ENCODE measurements around the gene GEMIN5. TPM values are rescaled to one million over a fixed set of nuclear protein-coding genes. Genes with fewer than 3 reads are reported as not detected.

The GEMIN5 gene
- total and polyA plus RNA-seq, 8 donors, result 10.2 to 24.7 (median 22.7) TPM

DNA sequence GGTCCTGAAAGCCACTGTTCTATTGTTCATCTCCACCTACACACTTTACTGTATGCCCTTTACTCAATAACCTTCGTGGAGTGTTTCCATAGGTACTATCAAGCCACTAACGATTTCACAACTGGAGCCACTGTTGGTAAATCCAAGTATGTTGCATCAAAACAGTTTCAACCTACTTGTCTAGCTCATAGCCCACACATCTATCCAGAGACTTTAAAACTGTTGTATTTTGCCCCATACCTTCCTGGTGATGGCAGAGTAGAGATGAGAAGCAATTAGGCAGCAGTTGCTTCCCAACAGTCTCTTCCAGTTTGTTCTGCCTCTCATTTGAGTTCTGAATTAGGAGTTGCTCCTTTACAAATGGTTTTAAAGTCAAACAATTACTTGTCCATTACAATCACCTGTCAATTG lies 88.2 kb downstream of the GEMIN5 start:
- H3K9me3 ChIP-seq, result no peaks in the 10 kb centered on the region
- H3K36me3 ChIP-seq, result no peaks in the 10 kb centered on the region
- no peak for DNase-seq
- H3K4me3 ChIP-seq, result peak overlapping the region; percentile 35
- ATAC-seq, result peak; percentile 71
- no peaks in the 10 kb centered on the region for H3K27me3 ChIP-seq
- peaks cover 5 to 29% of the 10 kb centered on the region in 2 donors for H3K4me1 ChIP-seq
- H3K27ac ChIP-seq, result peak overlapping the region; percentile 39 to 88
- TF ChIP-seq, protein P1, sequence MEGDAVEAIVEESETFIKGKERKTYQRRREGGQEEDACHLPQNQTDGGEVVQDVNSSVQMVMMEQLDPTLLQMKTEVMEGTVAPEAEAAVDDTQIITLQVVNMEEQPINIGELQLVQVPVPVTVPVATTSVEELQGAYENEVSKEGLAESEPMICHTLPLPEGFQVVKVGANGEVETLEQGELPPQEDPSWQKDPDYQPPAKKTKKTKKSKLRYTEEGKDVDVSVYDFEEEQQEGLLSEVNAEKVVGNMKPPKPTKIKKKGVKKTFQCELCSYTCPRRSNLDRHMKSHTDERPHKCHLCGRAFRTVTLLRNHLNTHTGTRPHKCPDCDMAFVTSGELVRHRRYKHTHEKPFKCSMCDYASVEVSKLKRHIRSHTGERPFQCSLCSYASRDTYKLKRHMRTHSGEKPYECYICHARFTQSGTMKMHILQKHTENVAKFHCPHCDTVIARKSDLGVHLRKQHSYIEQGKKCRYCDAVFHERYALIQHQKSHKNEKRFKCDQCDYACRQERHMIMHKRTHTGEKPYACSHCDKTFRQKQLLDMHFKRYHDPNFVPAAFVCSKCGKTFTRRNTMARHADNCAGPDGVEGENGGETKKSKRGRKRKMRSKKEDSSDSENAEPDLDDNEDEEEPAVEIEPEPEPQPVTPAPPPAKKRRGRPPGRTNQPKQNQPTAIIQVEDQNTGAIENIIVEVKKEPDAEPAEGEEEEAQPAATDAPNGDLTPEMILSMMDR (IDR thresholded peaks at IDR 0.05), result no peak
- intact Hi-C loops (cut with DNase I), result no loop called here

DNA sequence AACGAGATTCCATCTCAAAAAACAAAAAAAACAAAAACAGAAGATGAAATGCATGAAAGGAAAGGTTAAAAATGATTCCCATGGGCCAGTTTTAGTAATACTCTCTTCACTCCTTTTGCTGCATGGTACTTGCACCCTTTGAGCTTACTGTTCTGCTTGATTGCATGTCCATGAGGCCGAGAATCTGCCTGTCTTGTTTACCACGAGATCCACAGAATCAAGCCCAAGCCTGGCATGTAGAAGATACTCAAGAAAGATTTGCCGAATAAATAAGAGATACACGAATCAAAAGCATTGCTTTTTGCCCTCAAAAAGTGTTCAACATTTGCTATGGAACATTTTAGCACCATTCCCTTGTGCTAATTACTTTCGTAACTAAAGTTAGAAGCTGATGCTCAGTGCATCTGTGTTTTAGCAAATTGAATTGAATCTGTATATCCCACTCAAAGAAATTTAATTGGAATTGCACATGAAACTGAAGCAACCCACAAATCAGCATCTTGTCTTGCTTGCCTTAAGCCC lies 88.7 kb downstream of the GEMIN5 start:
- TF ChIP-seq, protein P1 (IDR thresholded peaks at IDR 0.05), result no peak
- intact Hi-C loops (cut with DNase I), result no loop called here
- H3K27ac ChIP-seq, result peak overlapping the region; percentile 39 to 88
- ATAC-seq (no peak), DNase-seq (no peak)
- no peaks in the 10 kb centered on the region for H3K36me3 ChIP-seq
- peak overlapping the region in 1 of 2 donors; percentile 35 for H3K4me3 ChIP-seq
- no peaks in the 10 kb centered on the region for H3K9me3 ChIP-seq
- H3K27me3 ChIP-seq, result no peaks in the 10 kb centered on the region
- H3K4me1 ChIP-seq, result peaks cover 5 to 34% of the 10 kb centered on the region in 2 donors

DNA sequence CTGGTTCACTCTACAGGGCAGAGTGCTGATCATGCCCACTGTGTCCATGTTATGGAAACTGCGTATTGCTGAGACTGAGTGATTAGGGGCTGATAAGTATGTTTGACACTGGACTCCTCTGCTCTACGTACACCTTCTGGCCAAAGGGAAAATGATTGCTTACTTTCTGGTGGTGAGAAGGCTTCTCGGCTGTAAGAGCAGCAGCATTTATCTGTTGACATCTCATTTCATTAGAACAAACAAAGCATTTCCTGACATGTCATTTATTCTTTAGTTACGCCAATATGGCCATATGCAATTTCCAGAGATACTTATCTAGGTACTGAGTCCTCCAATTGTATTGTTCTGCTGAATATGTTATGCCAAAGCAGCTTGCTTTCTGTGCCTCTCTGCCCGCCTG lies 93.2 kb downstream of the GEMIN5 start:
- peaks cover 0 to 20% of the 10 kb centered on the region in 2 donors for H3K4me1 ChIP-seq
- H3K27ac ChIP-seq, result peak overlapping the region in 1 of 2 donors; percentile 4
- ATAC-seq, result no peak
- DNase-seq, result no peak
- H3K4me3 ChIP-seq, result no peak overlapping the region
- intact Hi-C loops (cut with DNase I), result no loop called here
- H3K27me3 ChIP-seq, result no peaks in the 10 kb centered on the region
- H3K9me3 ChIP-seq, result no peaks in the 10 kb centered on the region
- no peaks in the 10 kb centered on the region for H3K36me3 ChIP-seq
- TF ChIP-seq, protein P1 (IDR thresholded peaks at IDR 0.05), result no peak

DNA sequence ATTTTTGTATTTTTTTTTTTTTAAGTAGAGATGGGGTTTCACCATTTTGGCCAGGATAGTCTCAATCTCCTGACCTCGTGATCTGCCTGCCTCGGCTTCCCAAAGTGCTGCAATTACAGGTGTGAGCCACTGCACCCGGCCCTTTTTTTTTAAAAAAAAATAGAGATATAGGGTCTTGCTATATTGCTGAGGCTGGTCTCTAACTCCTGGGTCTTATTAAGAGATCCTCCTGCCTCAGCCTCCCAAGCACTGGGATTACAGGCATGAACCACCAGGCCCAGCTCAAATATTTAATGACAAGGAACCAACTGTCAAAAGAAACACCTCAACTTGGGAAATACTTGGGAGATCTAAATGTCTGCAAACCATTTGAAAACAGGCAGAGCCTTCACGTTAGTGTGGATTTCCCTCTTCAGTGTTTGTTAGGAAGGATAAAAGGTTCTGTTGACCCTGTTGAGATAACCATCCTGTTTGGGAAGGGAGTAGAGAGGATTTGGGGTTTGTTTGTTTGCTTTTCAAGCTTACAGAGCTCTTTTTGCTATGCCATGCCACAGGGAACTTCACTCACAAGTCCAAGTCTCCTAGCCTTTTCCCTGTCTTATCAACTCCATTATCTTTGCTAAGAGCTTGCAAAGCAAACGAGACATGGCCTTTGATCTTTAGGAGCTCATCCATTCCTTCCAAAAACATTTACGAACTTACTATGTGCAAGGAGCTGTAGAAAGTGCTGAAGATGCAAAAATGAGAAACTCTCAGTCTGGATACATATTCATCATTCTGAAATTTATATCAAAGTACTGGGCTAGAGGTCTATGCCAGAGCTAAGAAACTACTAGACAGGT lies 95.1 kb downstream of the GEMIN5 start:
- ATAC-seq, result no peak
- Histone ChIP-seq H3K27me3 (no peaks in the 10 kb centered on the region), H3K27ac (no peak overlapping the region), H3K36me3 (no peaks in the 10 kb centered on the region), H3K4me1 (peaks cover 0 to 10% of the 10 kb centered on the region in 2 donors), H3K9me3 (no peaks in the 10 kb centered on the region), H3K4me3 (no peak overlapping the region)
- intact Hi-C loops (cut with DNase I), result no loop called here
- no peak for DNase-seq
- TF ChIP-seq, protein P1 (IDR thresholded peaks at IDR 0.05), result no peak

DNA sequence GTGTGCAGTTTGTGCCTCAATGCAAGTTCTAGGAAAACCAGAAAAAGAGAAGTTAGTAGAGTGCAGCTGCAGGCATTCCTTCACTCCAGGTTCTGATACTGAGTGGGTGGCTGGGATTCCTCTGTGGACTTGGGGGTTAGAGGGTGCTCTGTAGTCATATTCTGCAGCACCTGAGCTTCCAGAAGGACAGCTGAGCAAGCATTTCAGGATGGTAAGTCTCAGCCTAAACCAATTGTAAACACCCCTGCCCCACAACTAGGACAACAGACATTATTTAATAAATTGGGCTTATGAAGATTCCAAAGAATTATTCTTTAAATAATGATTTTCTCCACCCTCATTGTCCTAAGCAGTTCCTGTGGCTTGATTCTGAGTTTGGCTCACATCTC lies 96.7 kb downstream of the GEMIN5 start:
- Histone ChIP-seq H3K27ac (peak overlapping the region in 1 of 2 donors; percentile 8), H3K27me3 (no peaks in the 10 kb centered on the region), H3K4me3 (no peak overlapping the region), H3K9me3 (no peaks in the 10 kb centered on the region), H3K36me3 (no peaks in the 10 kb centered on the region), H3K4me1 (peaks cover 0 to 13% of the 10 kb centered on the region in 2 donors)
- intact Hi-C loops (cut with DNase I), result no loop called here
- TF ChIP-seq, protein P1 (IDR thresholded peaks at IDR 0.05), result no peak
- DNase-seq (no peak), ATAC-seq (no peak)
